ENCODE results near the gene TNPO1. TPM values are rescaled to one million over a fixed set of nuclear protein-coding genes. Genes with fewer than 3 reads are reported as not detected.

The TNPO1 gene
- total and polyA plus RNA-seq, 2 of the 8 experiments (the other 6 are each of a cell fraction or from before 2014, with no cell fraction given), result 38.5 to 211 TPM

DNA sequence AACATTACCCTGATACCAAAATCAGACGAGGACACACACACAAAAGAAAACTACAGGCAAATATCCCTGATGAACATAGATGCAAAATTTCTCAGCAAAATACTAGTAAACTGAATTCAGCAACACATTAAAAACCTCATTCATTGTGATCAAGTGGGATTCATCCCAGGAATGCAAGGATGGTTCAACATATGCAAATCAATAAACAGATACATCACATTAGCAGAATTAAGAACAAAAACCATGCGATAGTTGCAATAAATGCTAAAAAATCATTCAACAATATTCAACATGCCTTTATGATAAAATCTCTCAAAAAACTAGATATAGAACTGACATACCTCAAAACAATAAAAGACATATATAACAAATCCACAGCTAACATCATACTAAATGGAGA is 36.9 kb upstream of the TNPO1 start (continued):
- TF ChIP-seq FOSL1 (IDR thresholded peaks at IDR 0.05; ENCODE audit: insufficient read depth, low read depth, low read length), result no peak

Data from H1 (cell line).